ENCODE measurements around the gene TFCP2.
A peak's percentile ranks its signal among the peaks of the same experiment; 100 is the strongest.
"Not testable (repeated sequence)": the region's sequence is repeated elsewhere in the genome, so short reads cannot be mapped to it uniquely, and the experiment has no call there.

Gene TFCP2

DNA sequence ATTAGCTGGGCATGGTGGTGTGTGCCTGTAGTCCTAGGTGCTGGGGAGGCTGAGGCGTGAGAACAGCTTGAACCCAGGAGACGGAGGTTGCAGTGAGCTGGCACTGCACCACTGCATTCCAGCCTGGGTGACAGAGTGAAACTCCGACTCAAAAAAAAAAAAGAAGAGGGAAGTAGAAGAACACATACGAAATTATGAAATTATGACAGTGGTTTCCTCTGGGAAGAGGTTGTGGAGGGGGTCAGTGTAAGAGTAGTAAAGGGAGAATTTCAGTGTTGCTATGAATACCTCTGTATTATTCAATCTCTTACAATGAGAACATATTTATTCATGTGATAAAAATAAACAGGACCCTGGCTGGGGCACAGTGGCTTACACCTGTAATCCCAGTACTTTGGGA, 64.8 kb downstream of the TFCP2 start:
- H3K36me3 ChIP-seq (replicated peaks): peaks cover 61% of the 10 kb centered on the region
- H3K4me1 ChIP-seq: no peaks in the 10 kb centered on the region
- H3K4me3 ChIP-seq: no peak overlapping the region
- H3K27me3 ChIP-seq (ENCODE audit: low read depth): no peaks in the 10 kb centered on the region
- in situ Hi-C loops (cut with MboI; ENCODE audit: low sequenced_read_pairs): no loop called here
- no peaks in the 10 kb centered on the region for H3K9me3 ChIP-seq
- no peak for DNase-seq (ENCODE audit: low spot score in 2 of 2)

DNA sequence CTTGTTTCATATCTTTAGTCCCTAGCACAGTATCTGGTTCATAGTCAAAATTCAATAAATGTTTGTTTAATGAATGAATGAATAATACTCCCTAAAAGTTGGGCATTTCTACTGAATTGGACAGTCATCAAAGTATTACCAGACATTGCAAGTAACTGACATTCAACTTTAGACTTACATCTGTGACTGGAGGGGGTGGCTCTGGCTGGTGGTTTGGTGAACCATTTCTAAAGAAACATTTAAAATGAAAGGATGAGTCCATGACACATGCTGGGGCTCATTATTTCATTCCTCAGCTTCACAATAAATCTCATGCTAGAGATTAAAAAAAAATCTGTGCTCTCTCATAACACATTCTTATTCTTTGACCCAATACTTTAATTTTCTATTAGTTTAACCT, 69.0 kb downstream of the TFCP2 start:
- no peaks in the 10 kb centered on the region for H3K9me3 ChIP-seq
- no peaks in the 10 kb centered on the region for H3K4me1 ChIP-seq
- peaks cover 60% of the 10 kb centered on the region for H3K36me3 ChIP-seq (replicated peaks)
- H3K27me3 ChIP-seq (ENCODE audit: low read depth): no peaks in the 10 kb centered on the region
- no peak for DNase-seq (ENCODE audit: low spot score in 2 of 2)
- no peak overlapping the region for H3K4me3 ChIP-seq
- in situ Hi-C loops (cut with MboI; ENCODE audit: low sequenced_read_pairs): no loop called here

DNA sequence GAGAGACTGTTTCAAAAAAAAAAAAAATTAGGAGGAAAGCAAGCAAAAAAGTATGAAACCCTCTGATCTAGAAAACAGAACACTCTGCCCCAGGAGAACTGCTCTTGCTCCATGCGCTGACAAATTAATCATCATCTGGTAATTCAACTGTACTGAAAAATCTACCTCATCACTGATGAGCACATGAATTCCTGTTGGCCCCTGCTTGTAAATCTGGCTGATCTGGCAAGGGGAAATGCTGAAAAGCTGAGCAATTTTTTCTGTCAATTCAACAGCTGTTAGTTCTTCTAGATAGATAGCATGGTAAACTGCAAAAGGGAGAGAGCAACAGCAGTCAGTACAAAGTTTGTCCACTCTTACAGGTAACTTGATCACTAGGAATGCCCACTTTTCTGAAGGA, 74.3 kb downstream of the TFCP2 start:
- DNase-seq (ENCODE audit: low spot score in 2 of 2): no peak
- no peaks in the 10 kb centered on the region for H3K4me1 ChIP-seq
- H3K36me3 ChIP-seq (replicated peaks): peaks cover 66% of the 10 kb centered on the region
- H3K9me3 ChIP-seq: no peaks in the 10 kb centered on the region
- no peak overlapping the region for H3K4me3 ChIP-seq
- in situ Hi-C loops (cut with MboI; ENCODE audit: low sequenced_read_pairs): no loop called here
- no peaks in the 10 kb centered on the region for H3K27me3 ChIP-seq (ENCODE audit: low read depth)

DNA sequence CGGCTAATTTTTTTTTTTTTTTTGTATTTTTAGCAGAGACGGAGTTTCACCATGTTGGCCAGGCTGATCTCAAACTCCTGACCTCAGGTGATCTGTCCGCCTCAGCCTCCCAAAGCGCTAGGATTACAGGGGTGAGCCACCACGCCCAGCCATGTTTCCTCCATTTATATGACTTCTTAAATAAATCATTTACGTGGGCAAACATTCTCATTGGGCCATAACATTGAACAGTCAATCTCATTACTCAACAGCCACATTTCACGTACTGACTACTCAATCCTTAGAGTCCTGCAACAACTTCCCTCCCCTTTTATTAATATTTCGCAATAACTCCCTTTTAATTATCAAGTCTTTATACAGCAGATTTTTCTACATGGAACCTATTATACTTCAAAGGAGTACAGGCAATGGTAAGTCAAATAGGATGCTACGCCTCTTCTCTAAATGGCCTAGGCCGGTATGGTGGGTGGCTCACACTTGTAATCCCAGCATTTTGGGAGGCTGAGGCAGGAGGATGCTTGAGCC, 82.2 kb downstream of the TFCP2 start:
- no peaks in the 10 kb centered on the region for H3K9me3 ChIP-seq
- in situ Hi-C loops (cut with MboI; ENCODE audit: low sequenced_read_pairs): no loop called here
- DNase-seq (ENCODE audit: low spot score in 2 of 2): no peak
- peaks cover 24% of the 10 kb centered on the region for H3K36me3 ChIP-seq (replicated peaks)
- no peaks in the 10 kb centered on the region for H3K27me3 ChIP-seq (ENCODE audit: low read depth)
- no peaks in the 10 kb centered on the region for H3K4me1 ChIP-seq
- H3K4me3 ChIP-seq: no peak overlapping the region

DNA sequence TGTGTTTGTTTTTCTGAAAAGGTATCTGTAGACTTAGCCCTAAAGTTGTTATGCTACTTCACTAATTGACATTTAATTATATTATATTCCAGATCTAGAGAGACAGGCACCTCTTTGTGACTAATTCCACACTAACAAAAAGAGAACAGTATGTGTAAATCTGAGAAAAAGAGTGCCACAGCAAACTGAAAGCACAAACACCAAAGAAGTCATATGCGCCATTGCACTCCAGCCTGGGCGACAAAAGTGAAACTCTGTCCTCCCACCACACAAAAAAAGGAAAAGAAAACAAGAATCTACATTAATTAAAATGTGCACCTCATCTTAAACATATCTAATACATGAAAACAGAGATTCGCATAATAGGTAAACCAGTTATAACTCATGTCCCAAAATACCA, 85.1 kb downstream of the TFCP2 start:
- Histone ChIP-seq H3K9me3 (no peaks in the 10 kb centered on the region), H3K4me3 (no peak overlapping the region), H3K27me3 (ENCODE audit: low read depth) (no peaks in the 10 kb centered on the region), H3K4me1 (no peaks in the 10 kb centered on the region), H3K36me3 (replicated peaks) (peaks cover 3% of the 10 kb centered on the region; the same call in 1 of the 2 replicates)
- no peak for DNase-seq (ENCODE audit: low spot score in 2 of 2)
- in situ Hi-C loops (cut with MboI; ENCODE audit: low sequenced_read_pairs): no loop called here

DNA sequence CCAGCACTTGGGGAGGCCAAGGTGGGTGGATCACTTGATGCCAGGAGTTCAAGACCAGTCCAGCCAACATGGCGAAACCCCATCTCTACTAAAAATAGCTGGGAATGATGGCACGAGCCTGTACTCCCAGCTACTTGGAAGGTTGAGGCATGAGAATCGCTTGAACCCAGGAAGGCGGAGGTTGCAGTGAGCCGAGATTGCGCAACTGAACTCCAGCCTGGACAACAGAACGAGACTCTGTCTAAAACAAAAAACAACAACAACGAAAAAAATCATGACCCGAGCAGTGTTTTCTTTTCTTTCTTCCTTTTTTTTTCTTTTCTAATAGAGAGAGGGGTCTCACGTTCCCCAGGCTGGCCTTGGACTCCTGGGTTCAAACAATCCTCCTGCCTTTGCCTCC, 86.0 kb downstream of the TFCP2 start:
- in situ Hi-C loops (cut with MboI; ENCODE audit: low sequenced_read_pairs): no loop called here
- Histone ChIP-seq H3K4me1 (peaks cover 4% of the 10 kb centered on the region), H3K36me3 (replicated peaks) (no peaks in the 10 kb centered on the region; the same call in 1 of the 2 replicates), H3K9me3 (no peaks in the 10 kb centered on the region), H3K27me3 (ENCODE audit: low read depth) (no peaks in the 10 kb centered on the region), H3K4me3 (no peak overlapping the region)
- DNase-seq (ENCODE audit: low spot score in 2 of 2): no peak

DNA sequence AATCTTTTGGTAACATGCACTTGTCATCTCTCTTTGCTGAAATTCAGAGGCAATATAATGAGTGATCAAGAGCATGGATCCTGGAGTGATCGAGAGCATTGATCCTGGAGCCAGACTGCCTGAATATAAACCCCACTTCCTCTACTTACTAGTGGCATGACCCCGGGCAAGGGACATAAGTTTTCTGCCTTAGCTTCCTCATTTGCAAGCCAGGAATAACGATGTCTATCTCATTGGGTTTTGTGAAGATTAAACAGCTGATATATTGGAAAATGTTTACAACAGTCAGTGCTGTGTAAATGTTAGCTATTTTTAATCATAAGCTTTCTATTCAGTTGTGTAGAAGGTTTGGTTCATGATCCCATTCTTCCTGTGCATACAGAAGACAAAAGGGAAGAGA, 87.2 kb downstream of the TFCP2 start:
- H3K27me3 ChIP-seq (ENCODE audit: low read depth): no peaks in the 10 kb centered on the region
- H3K9me3 ChIP-seq: no peaks in the 10 kb centered on the region
- DNase-seq (ENCODE audit: low spot score in 2 of 2): no peak
- H3K36me3 ChIP-seq (replicated peaks): no peaks in the 10 kb centered on the region; the same call in 1 of the 2 replicates
- H3K4me1 ChIP-seq: peaks cover 7% of the 10 kb centered on the region
- no peak overlapping the region for H3K4me3 ChIP-seq
- in situ Hi-C loops (cut with MboI; ENCODE audit: low sequenced_read_pairs): no loop called here

DNA sequence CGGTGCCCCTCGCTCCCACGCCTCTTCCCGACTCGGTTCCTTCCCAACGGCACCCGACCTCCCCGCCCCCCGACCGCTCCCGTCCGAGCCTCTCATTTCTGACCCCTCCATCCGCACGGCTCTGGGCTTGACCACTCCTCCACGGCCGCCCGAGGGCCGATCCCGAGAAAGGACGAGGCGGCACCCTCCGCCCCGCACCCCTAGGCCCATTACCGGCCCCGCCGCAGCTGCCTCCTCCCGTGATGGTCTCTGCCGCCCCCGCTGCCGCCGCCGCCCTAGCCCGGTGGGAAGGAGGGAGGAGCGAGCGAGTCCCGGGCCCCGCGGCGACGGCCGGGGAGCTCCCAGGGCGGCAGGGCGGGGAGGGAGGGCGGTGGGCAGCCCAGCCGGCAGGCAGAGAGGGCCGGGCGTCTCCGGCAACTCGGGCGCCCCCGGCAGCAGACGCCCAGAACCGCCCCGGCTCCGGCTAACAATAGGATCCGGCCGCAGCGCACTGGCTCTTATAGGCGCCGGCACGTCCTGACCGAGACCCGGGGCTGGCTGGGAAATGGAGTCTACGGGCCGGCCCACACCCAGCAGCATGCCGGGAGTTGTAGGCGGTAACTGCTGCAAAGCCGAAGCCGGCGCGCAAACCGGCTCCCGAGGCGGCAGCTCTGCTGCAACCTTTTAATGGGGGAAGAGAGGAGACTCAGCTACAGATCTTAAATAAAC, 89.7 kb downstream of the TFCP2 start, which contains the start of gene CSRNP2:
Gene CSRNP2, minus strand, starts transcription at position 471 of the 708 bp plus-strand sequence. CDS start 7,035 bp downstream, outside the sequence.
- Histone ChIP-seq H3K27me3 (ENCODE audit: low read depth) (no peaks in the 10 kb centered on the region), H3K36me3 (replicated peaks) (no peaks in the 10 kb centered on the region; the same call in 1 of the 2 replicates), H3K4me3 (peak within 1 kb of the TSS; percentile 93), H3K9me3 (no peaks in the 10 kb centered on the region), H3K4me1 (peaks cover 7% of the 10 kb centered on the region)
- DNase-seq (ENCODE audit: low spot score in 2 of 2): peak; percentile 94 to 97
- in situ Hi-C loops (cut with MboI; ENCODE audit: low sequenced_read_pairs): no loop called here

DNA sequence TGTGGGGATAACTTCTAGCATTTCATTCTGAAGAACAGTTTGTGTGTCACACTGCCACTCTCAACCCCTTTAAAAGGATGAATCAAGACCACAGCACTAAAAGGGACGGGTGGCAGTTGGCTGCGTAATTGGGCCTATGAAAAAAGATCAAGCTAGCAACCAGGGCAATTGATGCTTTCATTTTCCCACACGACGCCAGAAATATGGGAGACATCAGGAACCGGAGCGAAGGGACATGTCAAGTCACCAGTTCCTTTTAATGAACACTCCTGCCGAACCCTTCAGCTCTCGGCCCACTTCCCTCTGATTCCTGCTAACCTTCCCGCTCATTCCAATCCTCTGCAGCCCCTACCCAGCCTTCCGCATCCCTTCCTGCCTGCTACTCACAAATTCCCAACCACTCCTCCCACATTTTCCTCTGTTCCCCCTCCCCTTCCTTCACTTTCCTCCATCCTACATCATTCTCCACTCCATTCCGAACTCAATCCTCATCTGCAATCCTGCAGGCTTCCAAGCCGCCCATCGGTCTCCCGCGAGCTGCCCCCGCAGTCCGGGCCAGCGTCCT, 90.3 kb downstream of the TFCP2 start:
- peak in 1 of 2 experiments; percentile 57 for DNase-seq (ENCODE audit: low spot score in 2 of 2)
- Histone ChIP-seq H3K27me3 (ENCODE audit: low read depth) (no peaks in the 10 kb centered on the region), H3K4me3 (peak overlapping the region; percentile 93), H3K4me1 (peaks cover 7% of the 10 kb centered on the region), H3K9me3 (no peaks in the 10 kb centered on the region), H3K36me3 (replicated peaks) (no peaks in the 10 kb centered on the region; the same call in 1 of the 2 replicates)
- in situ Hi-C loops (cut with MboI; ENCODE audit: low sequenced_read_pairs): no loop called here

DNA sequence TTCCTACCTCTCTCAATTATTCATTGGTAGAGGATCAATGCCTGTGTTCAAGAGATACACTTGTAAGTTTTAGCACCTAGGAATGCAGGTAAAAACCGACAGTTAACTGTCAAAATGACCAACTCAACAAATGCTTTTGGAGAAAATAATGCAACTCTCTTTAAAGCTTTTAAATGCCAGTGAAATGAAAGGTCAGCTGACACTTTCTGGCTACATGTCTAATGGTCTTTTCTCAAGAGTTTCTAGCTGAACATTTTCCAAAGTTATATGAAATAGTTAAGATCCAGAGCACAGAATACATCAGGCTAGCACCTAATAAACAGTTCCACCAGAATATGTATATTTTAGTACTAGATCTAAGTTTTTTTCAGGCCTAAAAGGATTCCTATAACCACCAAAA, 91.5 kb downstream of the TFCP2 start:
- Histone ChIP-seq H3K4me3 (no peak overlapping the region), H3K4me1 (peaks cover 7% of the 10 kb centered on the region), H3K27me3 (ENCODE audit: low read depth) (no peaks in the 10 kb centered on the region), H3K36me3 (replicated peaks) (no peaks in the 10 kb centered on the region; the same call in 1 of the 2 replicates), H3K9me3 (no peaks in the 10 kb centered on the region)
- DNase-seq (ENCODE audit: low spot score in 2 of 2): no peak
- in situ Hi-C loops (cut with MboI; ENCODE audit: low sequenced_read_pairs): no loop called here

DNA sequence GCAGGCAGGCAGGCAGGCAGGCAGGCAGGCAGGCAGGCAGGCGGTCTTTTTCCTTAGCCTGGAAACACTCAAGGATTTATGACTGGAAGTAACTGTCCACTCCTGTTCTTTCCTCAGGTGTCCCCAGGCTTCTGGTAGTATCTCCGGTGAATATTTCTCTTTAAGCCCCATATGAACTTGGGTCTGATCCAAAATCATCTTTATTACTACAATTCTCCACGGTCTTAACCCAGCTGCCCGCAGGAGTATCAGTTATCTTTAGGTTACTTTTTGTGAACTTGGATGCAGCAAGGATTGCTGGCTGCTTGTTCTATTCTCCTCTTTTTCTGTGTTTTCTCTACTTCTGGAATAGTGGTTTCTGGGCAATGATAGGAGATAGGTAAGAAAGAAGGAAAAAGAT, 92.8 kb downstream of the TFCP2 start:
- DNase-seq (ENCODE audit: low spot score in 2 of 2): no peak
- in situ Hi-C loops (cut with MboI; ENCODE audit: low sequenced_read_pairs): no loop called here
- H3K4me1 ChIP-seq: peaks cover 7% of the 10 kb centered on the region
- H3K36me3 ChIP-seq (replicated peaks): no peaks in the 10 kb centered on the region; the same call in 1 of the 2 replicates
- H3K4me3 ChIP-seq: no peak overlapping the region
- no peaks in the 10 kb centered on the region for H3K27me3 ChIP-seq (ENCODE audit: low read depth)
- no peaks in the 10 kb centered on the region for H3K9me3 ChIP-seq

DNA sequence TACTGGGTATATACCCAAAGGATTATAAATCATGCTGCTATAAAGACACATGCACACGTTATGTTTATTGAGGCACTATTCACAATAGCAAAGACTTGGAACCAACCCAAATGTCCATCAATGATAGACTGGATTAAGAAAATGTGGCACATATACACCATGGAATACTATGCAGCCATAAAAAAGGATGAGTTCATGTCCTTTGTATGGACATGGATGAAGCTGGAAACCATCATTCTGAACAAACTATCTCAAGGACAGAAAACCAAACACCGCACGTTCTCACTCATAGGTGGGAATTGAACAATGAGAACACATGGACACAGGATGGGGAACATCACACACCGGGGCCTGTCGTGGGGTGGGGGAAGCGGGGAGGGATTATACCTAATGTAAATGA, 94.1 kb downstream of the TFCP2 start:
- H3K36me3 ChIP-seq (replicated peaks); H3K4me1 ChIP-seq; H3K9me3 ChIP-seq; DNase-seq (ENCODE audit: low spot score in 2 of 2); in situ Hi-C loops (cut with MboI; ENCODE audit: low sequenced_read_pairs); H3K4me3 ChIP-seq; H3K27me3 ChIP-seq (ENCODE audit: low read depth): not testable (repeated sequence)

DNA sequence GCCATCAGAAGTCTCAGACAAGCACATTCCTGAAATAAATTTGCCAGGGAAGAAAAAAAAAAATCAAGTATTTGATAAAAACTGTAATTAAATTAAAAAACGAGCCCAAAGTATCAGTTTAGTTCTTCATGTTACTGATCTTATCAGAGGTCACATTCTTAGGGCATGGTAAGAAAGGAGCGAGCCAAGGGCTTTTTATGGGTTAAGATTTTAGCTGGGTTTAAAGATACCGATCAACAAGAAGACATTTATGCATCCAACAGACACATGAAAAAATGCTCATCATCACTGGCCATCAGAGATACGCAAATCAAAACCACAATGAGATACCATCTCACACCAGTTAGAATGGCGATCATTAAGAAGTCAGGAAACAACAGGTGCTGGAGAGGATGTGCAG, 94.6 kb downstream of the TFCP2 start:
- H3K9me3 ChIP-seq; in situ Hi-C loops (cut with MboI; ENCODE audit: low sequenced_read_pairs); H3K27me3 ChIP-seq (ENCODE audit: low read depth); DNase-seq (ENCODE audit: low spot score in 2 of 2); H3K36me3 ChIP-seq (replicated peaks); H3K4me3 ChIP-seq; H3K4me1 ChIP-seq: not testable (repeated sequence)

DNA sequence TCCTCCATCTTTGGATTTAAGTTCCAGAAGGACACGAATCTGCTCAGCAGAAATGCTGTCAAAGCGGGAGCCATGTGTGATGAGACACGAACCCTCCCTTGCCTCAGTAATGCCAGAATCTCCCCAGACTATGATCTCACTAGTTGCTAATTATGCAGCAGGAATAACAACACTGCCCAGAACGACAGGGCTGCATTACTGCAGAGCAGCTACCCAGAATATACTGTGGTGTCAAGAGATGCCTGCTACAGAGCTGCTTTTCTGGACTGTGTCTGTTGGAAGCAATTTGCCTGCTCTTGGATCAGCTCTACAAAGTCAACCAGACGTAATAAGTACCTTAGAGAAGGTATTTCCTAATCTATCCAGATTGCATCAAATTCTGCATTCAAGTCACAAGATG, 95.0 kb downstream of the TFCP2 start:
- Histone ChIP-seq H3K4me3 (no peak overlapping the region), H3K36me3 (replicated peaks) (peaks cover 5% of the 10 kb centered on the region), H3K27me3 (ENCODE audit: low read depth) (no peaks in the 10 kb centered on the region), H3K4me1 (peaks cover 7% of the 10 kb centered on the region), H3K9me3 (no peaks in the 10 kb centered on the region)
- in situ Hi-C loops (cut with MboI; ENCODE audit: low sequenced_read_pairs): no loop called here
- no peak for DNase-seq (ENCODE audit: low spot score in 2 of 2)
